Peyer's patch (tissue), 4 donors: ENCODE measurements around the gene MYO1B.

Experiments used
- CTCF ChIP-seq, 6 experiments: fragments of 450-650 bp in 4 of 6; fragments of 200-600 bp in 2 of 6; sonication (generic) in 1 of 6; IDR thresholded peaks; one replicate each; pipeline ENCODE4 v1.5.1; 2017 to 2019; ENCODE audit warnings: antibody characterized with exemption in 6 of 6, mild to moderate bottlenecking in 3 of 6, moderate library complexity in 1 of 6
- POLR2A ChIP-seq, 2 donors: fragments of 450-650 bp; IDR thresholded peaks; one replicate each; pipeline ENCODE4 v1.5.1; 2017; ENCODE audit warnings: antibody characterized with exemption in 2 of 2, mild to moderate bottlenecking in 2 of 2, moderate library complexity in 2 of 2

DNA sequence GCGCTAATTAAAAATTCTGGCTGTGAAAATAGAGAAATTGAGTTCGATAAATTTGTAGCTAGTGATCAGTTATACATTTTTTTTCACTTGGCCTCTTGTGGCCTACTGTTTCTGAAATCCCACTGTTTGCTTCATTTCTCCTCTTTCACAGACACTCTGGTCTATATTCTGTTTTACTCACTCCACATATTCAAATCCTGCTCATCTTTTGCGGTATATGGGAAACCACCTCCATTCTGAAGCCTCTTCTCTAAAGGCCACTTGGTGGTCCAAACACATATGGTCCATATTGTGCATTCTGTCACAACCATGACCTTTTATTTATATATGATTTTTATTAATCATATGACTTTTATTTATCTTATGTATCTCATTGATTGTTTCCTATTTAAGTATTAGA is 67.0 kb downstream of the MYO1B start:
- TF ChIP-seq CTCF (IDR thresholded peaks at IDR 0.05) = no peak
- no peak for TF ChIP-seq POLR2A (IDR thresholded peaks at IDR 0.05)
